HepG2 (cell line): Measurements from ENCODE around the gene MCEE. TPM values are rescaled to one million over a fixed set of nuclear protein-coding genes. Genes with fewer than 3 reads are reported as not detected.
A peak's percentile ranks its signal among the peaks of the same experiment; 100 is the strongest.

Source experiments
- POLR2AphosphoS5 ChIP-seq: IDR thresholded peaks from 2 replicates; pipeline ENCODE4 v1.6.1; 2012; ENCODE audit warnings: low read depth, low read length
- ZNF768 ChIP-seq: sonication (generic); formaldehyde crosslinking; IDR thresholded peaks from 2 replicates; pipeline ENCODE4 v1.4.0; 2020; ENCODE audit warnings: missing genetic modification reagents
- polyA plus RNA-seq, 8 experiments: library from polyadenylated mRNA; depleted of rRNA in 3 of 8; stranded (reverse) in 7 of 8; unstranded in 1 of 8; fragments of >200 nt; fragmentation: Illumina TruSeq in 4 of 8; extraction: Trizol in 4 of 8; gene quantifications; 2 replicates each; pipeline versions ENCODE4 v1.2.1 to v1.2.3, GENCODE V29; 2011 to 2016; ENCODE audit warnings: low read depth in 4 of 8, missing spikeins in 1 of 8, mixed read lengths in 1 of 8; ENCODE audit not compliant: insufficient read depth in 1 of 8
- total RNA-seq, 5 experiments: library from RNA; depleted of rRNA; stranded (reverse); fragments of >200 nt; fragmentation: Illumina TruSeq; extraction: Trizol; gene quantifications; 2 replicates each; pipeline ENCODE4 v1.2.3, GENCODE V29; 2016; ENCODE audit warnings: low read depth in 1 of 5
- TF ChIP-seq, protein P1 (sequence below), 2 experiments: fragments of 450-650 bp in 1 of 2; sonication (generic) in 1 of 2; formaldehyde crosslinking in 1 of 2; IDR thresholded peaks; 2 replicates each; pipeline versions ENCODE4 v1.6.1 to v1.8.0; 2016 to 2022; ENCODE audit warnings: antibody characterized with exemption in 1 of 2, mild to moderate bottlenecking in 1 of 2, missing genetic modification reagents in 1 of 2
- TF ChIP-seq, protein P2 (sequence below): sonication (generic); formaldehyde crosslinking; IDR thresholded peaks from 2 replicates; pipeline ENCODE4 v1.5.0; 2020; ENCODE audit warnings: missing genetic modification reagents, mild to moderate bottlenecking, borderline replicate concordance

MCEE gene
- total and polyA plus RNA-seq, 2 of the 13 experiments (the other 11 are each of a cell fraction or from before 2014, with no cell fraction given): 32.0 to 66.9 TPM

DNA sequence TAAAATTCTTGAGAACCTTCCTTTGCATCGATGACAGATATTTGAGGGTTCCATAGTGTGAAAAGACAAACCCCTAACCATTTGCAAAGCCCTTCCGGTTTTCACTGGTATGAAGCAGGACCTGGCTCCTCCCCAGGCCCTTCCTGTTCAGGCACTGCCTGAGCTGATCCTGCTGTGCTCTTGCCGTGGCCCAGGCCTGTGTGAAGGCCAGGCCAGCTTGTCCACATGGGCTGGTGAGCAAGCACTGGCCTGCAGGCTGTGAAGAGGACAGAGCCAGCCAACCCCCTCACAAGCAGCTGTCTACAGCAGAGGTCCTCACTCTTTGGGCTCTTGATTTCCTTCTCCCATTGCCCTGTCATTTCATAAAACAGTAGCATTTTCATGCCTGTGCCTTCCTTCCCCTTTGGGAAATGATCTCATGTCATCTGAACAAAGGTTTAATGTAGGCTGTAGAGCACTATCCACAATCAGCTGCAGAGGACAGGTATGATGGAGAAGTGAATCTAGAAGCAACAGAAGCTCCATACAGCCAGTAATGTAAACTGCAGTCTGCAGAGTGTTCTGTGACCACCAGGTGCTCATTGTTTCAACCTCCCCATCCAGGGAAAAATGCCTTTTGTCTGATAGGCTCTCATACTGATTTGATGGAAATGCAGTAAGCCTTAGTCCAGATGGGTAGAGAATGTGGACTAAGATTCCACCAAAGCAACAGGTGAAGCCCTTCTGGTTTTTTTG, 20.2 kb upstream of the MCEE start (continued):
- TF ChIP-seq, protein P1, sequence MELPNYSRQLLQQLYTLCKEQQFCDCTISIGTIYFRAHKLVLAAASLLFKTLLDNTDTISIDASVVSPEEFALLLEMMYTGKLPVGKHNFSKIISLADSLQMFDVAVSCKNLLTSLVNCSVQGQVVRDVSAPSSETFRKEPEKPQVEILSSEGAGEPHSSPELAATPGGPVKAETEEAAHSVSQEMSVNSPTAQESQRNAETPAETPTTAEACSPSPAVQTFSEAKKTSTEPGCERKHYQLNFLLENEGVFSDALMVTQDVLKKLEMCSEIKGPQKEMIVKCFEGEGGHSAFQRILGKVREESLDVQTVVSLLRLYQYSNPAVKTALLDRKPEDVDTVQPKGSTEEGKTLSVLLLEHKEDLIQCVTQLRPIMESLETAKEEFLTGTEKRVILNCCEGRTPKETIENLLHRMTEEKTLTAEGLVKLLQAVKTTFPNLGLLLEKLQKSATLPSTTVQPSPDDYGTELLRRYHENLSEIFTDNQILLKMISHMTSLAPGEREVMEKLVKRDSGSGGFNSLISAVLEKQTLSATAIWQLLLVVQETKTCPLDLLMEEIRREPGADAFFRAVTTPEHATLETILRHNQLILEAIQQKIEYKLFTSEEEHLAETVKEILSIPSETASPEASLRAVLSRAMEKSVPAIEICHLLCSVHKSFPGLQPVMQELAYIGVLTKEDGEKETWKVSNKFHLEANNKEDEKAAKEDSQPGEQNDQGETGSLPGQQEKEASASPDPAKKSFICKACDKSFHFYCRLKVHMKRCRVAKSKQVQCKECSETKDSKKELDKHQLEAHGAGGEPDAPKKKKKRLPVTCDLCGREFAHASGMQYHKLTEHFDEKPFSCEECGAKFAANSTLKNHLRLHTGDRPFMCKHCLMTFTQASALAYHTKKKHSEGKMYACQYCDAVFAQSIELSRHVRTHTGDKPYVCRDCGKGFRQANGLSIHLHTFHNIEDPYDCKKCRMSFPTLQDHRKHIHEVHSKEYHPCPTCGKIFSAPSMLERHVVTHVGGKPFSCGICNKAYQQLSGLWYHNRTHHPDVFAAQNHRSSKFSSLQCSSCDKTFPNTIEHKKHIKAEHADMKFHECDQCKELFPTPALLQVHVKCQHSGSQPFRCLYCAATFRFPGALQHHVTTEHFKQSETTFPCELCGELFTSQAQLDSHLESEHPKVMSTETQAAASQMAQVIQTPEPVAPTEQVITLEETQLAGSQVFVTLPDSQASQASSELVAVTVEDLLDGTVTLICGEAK (IDR thresholded peaks at IDR 0.05): no peak
- TF ChIP-seq, protein P1 (CRISPR knock-in tag; IDR thresholded peaks at IDR 0.05): no peak
- TF ChIP-seq ZNF768 (CRISPR knock-in tag) (peak; percentile 38; the same call in 1 of the 2 replicates), POLR2AphosphoS5 (peak; percentile 32; the same call in 1 of the 2 replicates)
- TF ChIP-seq, protein P2, sequence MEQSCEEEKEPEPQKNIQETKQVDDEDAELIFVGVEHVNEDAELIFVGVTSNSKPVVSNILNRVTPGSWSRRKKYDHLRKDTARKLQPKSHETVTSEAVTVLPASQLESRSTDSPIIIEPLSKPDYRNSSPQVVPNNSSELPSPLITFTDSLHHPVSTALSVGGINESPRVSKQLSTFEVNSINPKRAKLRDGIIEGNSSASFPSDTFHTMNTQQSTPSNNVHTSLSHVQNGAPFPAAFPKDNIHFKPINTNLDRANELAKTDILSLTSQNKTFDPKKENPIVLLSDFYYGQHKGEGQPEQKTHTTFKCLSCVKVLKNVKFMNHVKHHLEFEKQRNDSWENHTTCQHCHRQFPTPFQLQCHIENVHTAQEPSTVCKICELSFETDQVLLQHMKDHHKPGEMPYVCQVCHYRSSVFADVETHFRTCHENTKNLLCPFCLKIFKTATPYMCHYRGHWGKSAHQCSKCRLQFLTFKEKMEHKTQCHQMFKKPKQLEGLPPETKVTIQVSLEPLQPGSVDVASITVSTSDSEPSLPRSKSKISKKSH (CRISPR knock-in tag): 0 out of 2 replicates have a peak, but pooled peaks have one; percentile 33
